Measurements from ENCODE around the gene CARNS1. TPM values are rescaled to one million over a fixed set of nuclear protein-coding genes. Genes with fewer than 3 reads are reported as not detected.

CARNS1 gene
- total and polyA plus RNA-seq, 9 of the 15 experiments (the other 6 are each of a cell fraction or from before 2014, with no cell fraction given): 0.01 to 0.18 (median 0.06) TPM; not detected in 3

- in situ Hi-C loops (cut with MboI): no loop called here
- Histone ChIP-seq H3K4me3 (no peak overlapping the region), H3K9ac (ENCODE audit: insufficient read depth in 1 of 2, low read depth in 2 of 2, low read length in 2 of 2) (peak overlapping the region in 1 of 2 experiments; percentile 69; a peak in 2 of 4 replicates), H3K4me1 (replicated peaks in 1 of 2; ENCODE audit: control insufficient read depth in 2 of 2, insufficient read depth in 2 of 2, low read length in 2 of 2) (peaks cover 21 to 66% of the 10 kb centered on the region in 2 experiments), H3K79me2 (ENCODE audit: control insufficient read depth, insufficient read depth, low read length) (no peaks in the 10 kb centered on the region), H3K9me1 (ENCODE audit: control insufficient read depth, insufficient read depth, low read length) (no peaks in the 10 kb centered on the region), H4K20me1 (replicated peaks; ENCODE audit: control insufficient read depth, insufficient read depth, low read length) (no peaks in the 10 kb centered on the region; the same call in 1 of the 2 replicates), H2AFZ (ENCODE audit: low read depth, low read length) (no peak overlapping the region), H3K4me2 (ENCODE audit: insufficient read depth, low read length) (no peak overlapping the region), H3K9me3 (replicated peaks; ENCODE audit: control insufficient read depth, insufficient read depth, low read depth, low read length) (no peaks in the 10 kb centered on the region), H3K36me3 (ENCODE audit: control insufficient read depth, insufficient read depth, low read length) (no peaks in the 10 kb centered on the region), H3K27ac (ENCODE audit: extremely low read depth, low read depth, low read length) (no peak overlapping the region), H3K27me3 (ENCODE audit: control insufficient read depth in 2 of 2, insufficient read depth in 2 of 2, low read length in 2 of 2) (no peaks in the 10 kb centered on the region)
- 34% methylated on average over 9 of the region's 13 CpGs for WGBS (ENCODE audit: insufficient coverage, low coverage, missing lambda C conversion rate)
- TF ChIP-seq POLR2G (IDR thresholded peaks at IDR 0.05; ENCODE audit: low read depth, low read length) (0 out of 2 replicates have a peak, but pooled peaks have one; percentile 3), PHTF2 (CRISPR knock-in tag; IDR thresholded peaks at IDR 0.05) (no peak)
- no TSS peak for BruUV-seq (replicated peaks)
- ChIA-PET POLR2A (no interaction called here), CTCF (ENCODE audit: low intra/inter-chr PET ratio) (no interaction called here)
- FAIRE-seq: no peak
- intact Hi-C loops (cut with micrococcal nuclease): no loop called here
- peak in 3 of 4 experiments; percentile 31 to 40 (median 31) for DNase-seq (ENCODE audit: extremely low read depth in 1 of 4, low spot score in 3 of 4)
- peak; percentile 22; the same call in 1 of the 3 replicates for ATAC-seq
Measured at GRCh38 chr11:67409781-67410368, 5.6 kb upstream of the CARNS1 start.

DNA sequence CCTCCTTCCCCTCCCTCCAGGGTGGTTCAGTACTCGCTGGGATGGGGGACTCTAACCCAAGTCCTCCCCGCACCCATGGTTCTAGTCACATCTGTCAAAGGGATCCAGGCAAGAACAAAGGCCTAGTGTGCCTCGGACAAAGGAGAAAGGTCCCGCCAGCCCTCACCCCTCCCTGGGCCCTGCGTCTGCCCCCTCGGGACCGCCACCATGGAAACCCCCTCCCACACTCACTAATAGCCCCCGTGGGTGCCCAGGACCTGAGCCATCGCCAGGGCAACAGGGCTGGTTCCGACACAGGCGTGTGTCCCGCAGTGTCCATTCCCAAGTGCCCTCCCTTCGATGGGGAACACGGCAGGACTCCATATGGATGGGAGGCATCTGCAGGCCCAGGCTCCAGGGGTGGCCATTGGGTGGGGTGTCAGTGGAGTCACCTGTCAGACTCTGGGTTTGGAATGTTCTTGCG is 5.1 kb upstream of the CARNS1 start:
- Histone ChIP-seq H3K4me3 (no peak overlapping the region), H3K27ac (ENCODE audit: extremely low read depth, low read depth, low read length) (no peak overlapping the region), H2AFZ (ENCODE audit: low read depth, low read length) (no peak overlapping the region), H4K20me1 (replicated peaks; ENCODE audit: control insufficient read depth, insufficient read depth, low read length) (no peaks in the 10 kb centered on the region; the same call in 1 of the 2 replicates), H3K9me1 (ENCODE audit: control insufficient read depth, insufficient read depth, low read length) (no peaks in the 10 kb centered on the region), H3K36me3 (ENCODE audit: control insufficient read depth, insufficient read depth, low read length) (no peaks in the 10 kb centered on the region), H3K4me1 (replicated peaks in 1 of 2; ENCODE audit: control insufficient read depth in 2 of 2, insufficient read depth in 2 of 2, low read length in 2 of 2) (peaks cover 21 to 66% of the 10 kb centered on the region in 2 experiments), H3K9ac (ENCODE audit: insufficient read depth in 1 of 2, low read depth in 2 of 2, low read length in 2 of 2) (peak overlapping the region in 1 of 2 experiments; percentile 69; a peak in 2 of 4 replicates), H3K27me3 (ENCODE audit: control insufficient read depth in 2 of 2, insufficient read depth in 2 of 2, low read length in 2 of 2) (no peaks in the 10 kb centered on the region), H3K9me3 (replicated peaks; ENCODE audit: control insufficient read depth, insufficient read depth, low read depth, low read length) (no peaks in the 10 kb centered on the region), H3K4me2 (ENCODE audit: insufficient read depth, low read length) (no peak overlapping the region), H3K79me2 (ENCODE audit: control insufficient read depth, insufficient read depth, low read length) (no peaks in the 10 kb centered on the region)
- ChIA-PET POLR2A (no interaction called here), CTCF (ENCODE audit: low intra/inter-chr PET ratio) (no interaction called here)
- WGBS (ENCODE audit: insufficient coverage, low coverage, missing lambda C conversion rate): 57% methylated on average over 5 of the region's 15 CpGs
- BruUV-seq (replicated peaks): no TSS peak
- no peak for DNase-seq (ENCODE audit: extremely low read depth in 1 of 4, low spot score in 3 of 4)
- no peak for TF ChIP-seq HEY1 (CRISPR knock-in tag; IDR thresholded peaks at IDR 0.05; ENCODE audit: borderline replicate concordance)
- TF ChIP-seq SNAPC5 (CRISPR knock-in tag; IDR thresholded peaks at IDR 0.05): no peak
- TF ChIP-seq PHB (CRISPR knock-in tag; IDR thresholded peaks at IDR 0.05): no peak
- no peak for ATAC-seq
- in situ Hi-C loops (cut with MboI) (no loop called here), intact Hi-C loops (cut with micrococcal nuclease) (no loop called here)
- FAIRE-seq: no peak

All from K562 (cell line).